Type B pancreatic cell (in vitro differentiated cells): ENCODE data around the gene SHANK1. TPM values are rescaled to one million over a fixed set of nuclear protein-coding genes. Genes with fewer than 3 reads are reported as not detected.
"Not testable (repeated sequence)": the region's sequence is repeated elsewhere in the genome, so short reads cannot be mapped to it uniquely, and the experiment has no call there.

Experiments
- DNase-seq: peaks from one replicate; pipeline ENCODE4 v3.0.0; 2021; ENCODE audit warnings: mixed read lengths; ENCODE audit not compliant: unreplicated experiment; ENCODE audit errors: extremely low spot score
- H3K27ac Mint-ChIP-seq: 2 replicates; pipeline ENCODE4 v1.8.0; 2021; ENCODE audit warnings: mild to moderate bottlenecking, mixed read lengths
- H3K27me3 Mint-ChIP-seq: 2 replicates; pipeline ENCODE4 v1.8.0; 2021; ENCODE audit warnings: mixed read lengths
- H3K36me3 Mint-ChIP-seq: 2 replicates; pipeline ENCODE4 v1.8.0; 2021; ENCODE audit warnings: mixed read lengths
- H3K4me1 Mint-ChIP-seq: one replicate; pipeline ENCODE4 v1.8.0; 2021; ENCODE audit warnings: mixed read lengths; ENCODE audit not compliant: unreplicated experiment
- H3K4me3 Mint-ChIP-seq: 2 replicates; pipeline ENCODE4 v1.8.0; 2021; ENCODE audit warnings: mild to moderate bottlenecking, mixed read lengths
- H3K9me3 Mint-ChIP-seq: 2 replicates; pipeline ENCODE4 v1.8.0; 2021; ENCODE audit warnings: mixed read lengths
- CTCF ChIP-seq: fragments of 200-600 bp; sonication (generic); conservative IDR thresholded peaks from 2 replicates; pipeline ENCODE4 v1.5.0; 2021; ENCODE audit warnings: antibody characterized with exemption, mild to moderate bottlenecking
- total RNA-seq: library from RNA; stranded (reverse); gene quantifications from 2 replicates; pipeline ENCODE4 v1.2.1, GENCODE V29; 2021; ENCODE audit warnings: low replicate concordance

Gene SHANK1
- total RNA-seq, 1 donor from 2014 or later, result 7.8 TPM

GRCh38 chr19:50626011-50626410 is 93.6 kb downstream of the SHANK1 start:
- Mint-ChIP-seq H3K36me3 (no peaks in the 10 kb centered on the region), H3K27me3 (peaks cover 30% of the 10 kb centered on the region), H3K4me1 (no peaks in the 10 kb centered on the region), H3K4me3 (no peak overlapping the region), H3K9me3 (no peaks in the 10 kb centered on the region), H3K27ac (no peak overlapping the region)
- no peak for DNase-seq
- no peak for TF ChIP-seq CTCF

GRCh38 chr19:50624949-50625600 is 94.5 kb downstream of the SHANK1 start:
- no peak for DNase-seq
- H3K27me3 Mint-ChIP-seq, result peaks cover 23% of the 10 kb centered on the region
- H3K4me3 Mint-ChIP-seq, result no peak overlapping the region
- TF ChIP-seq CTCF, result no peak
- no peaks in the 10 kb centered on the region for H3K4me1 Mint-ChIP-seq
- H3K27ac Mint-ChIP-seq, result no peak overlapping the region
- H3K36me3 Mint-ChIP-seq, result no peaks in the 10 kb centered on the region
- no peaks in the 10 kb centered on the region for H3K9me3 Mint-ChIP-seq

- H3K9me3 Mint-ChIP-seq, H3K36me3 Mint-ChIP-seq, DNase-seq, H3K27ac Mint-ChIP-seq, H3K27me3 Mint-ChIP-seq, H3K4me1 Mint-ChIP-seq, H3K4me3 Mint-ChIP-seq: not testable (repeated sequence)
Measured at GRCh38 chr19:50620394-50620906, 99.2 kb downstream of the SHANK1 start.

- H3K27ac Mint-ChIP-seq, H3K4me3 Mint-ChIP-seq, H3K27me3 Mint-ChIP-seq, H3K9me3 Mint-ChIP-seq, H3K36me3 Mint-ChIP-seq, DNase-seq, H3K4me1 Mint-ChIP-seq: not testable (repeated sequence)
Measured at GRCh38 chr19:50619184-50619583, 100.4 kb downstream of the SHANK1 start.

GRCh38 chr19:50618379-50618778 is 101.2 kb downstream of the SHANK1 start:
- H3K27me3 Mint-ChIP-seq, result not testable (repeated sequence)

GRCh38 chr19:50612504-50613404 is 106.8 kb downstream of the SHANK1 start:
- H3K9me3 Mint-ChIP-seq, H3K27ac Mint-ChIP-seq, H3K4me3 Mint-ChIP-seq, H3K36me3 Mint-ChIP-seq, H3K4me1 Mint-ChIP-seq, DNase-seq: not testable (repeated sequence)
- peaks cover 20% of the 10 kb centered on the region for H3K27me3 Mint-ChIP-seq

More at GRCh38 chr19:50618379-50618778, 101.2 kb downstream of the SHANK1 start:
- not testable (repeated sequence) for H3K36me3 Mint-ChIP-seq, H3K9me3 Mint-ChIP-seq, H3K27ac Mint-ChIP-seq, H3K4me1 Mint-ChIP-seq, H3K4me3 Mint-ChIP-seq, DNase-seq

Other genes starting within 250 kb of the SHANK1 start
- 137 and 152 TPM in 2 replicates for gene EMC10, start 243.3 kb downstream of the SHANK1 start, total RNA-seq
- gene GARIN5A, start 243.0 kb downstream of the SHANK1 start, total RNA-seq, result 1.9 and 5.2 TPM in 2 replicates
- 16.2 and 23.2 TPM in 2 replicates for gene JOSD2, start 208.6 kb downstream of the SHANK1 start, total RNA-seq
- not detected in 2 replicates for gene ASPDH, start 205.9 kb downstream of the SHANK1 start, total RNA-seq
- gene LRRC4B, start 151.4 kb downstream of the SHANK1 start, total RNA-seq, result 0.38 and 21.7 TPM in 2 replicates
- gene SYT3, start 79.9 kb downstream of the SHANK1 start, total RNA-seq, result 0.68 TPM in 1 of 2 replicates, not detected in the other
- gene C19orf81, start 70.4 kb downstream of the SHANK1 start, total RNA-seq, result 1.8 and 3.7 TPM in 2 replicates
- gene CLEC11A, start 3.6 kb upstream of the SHANK1 start, total RNA-seq, result 4.2 and 5.9 TPM in 2 replicates
- not detected in 2 replicates for gene GPR32, start 50.7 kb upstream of the SHANK1 start, total RNA-seq
- not detected in 2 replicates for gene ACP4, start 70.6 kb upstream of the SHANK1 start, total RNA-seq
- 1.5 and 2.9 TPM in 2 replicates for gene KLK1, start 104.0 kb upstream of the SHANK1 start, total RNA-seq
- 0.26 TPM in 1 of 2 replicates, not detected in the other for gene KLK15, start 113.8 kb upstream of the SHANK1 start, total RNA-seq
- not detected in 2 replicates for gene KLK3, start 135.1 kb upstream of the SHANK1 start, total RNA-seq
- gene KLK2, start 153.6 kb upstream of the SHANK1 start, total RNA-seq, result 0.43 TPM in 1 of 2 replicates, not detected in the other
- 0.46 TPM in 1 of 2 replicates, not detected in the other for gene KLK4, start 191.6 kb upstream of the SHANK1 start, total RNA-seq
- gene KLK5, start 233.2 kb upstream of the SHANK1 start, total RNA-seq, result not detected in 2 replicates
- gene KLK6, start 249.8 kb upstream of the SHANK1 start, total RNA-seq, result 5.0 and 5.5 TPM in 2 replicates